Caki2 (cell line): Measurements from ENCODE around the gene SPINT2. TPM values are rescaled to one million over a fixed set of nuclear protein-coding genes. Genes with fewer than 3 reads are reported as not detected.
A peak's percentile ranks its signal among the peaks of the same experiment; 100 is the strongest.
"Not testable (repeated sequence)": the region's sequence is repeated elsewhere in the genome, so short reads cannot be mapped to it uniquely, and the experiment has no call there.

Experiments used
- DNase-seq: peaks from one replicate; pipeline ENCODE4 v3.0.0-alpha.2; 2015; ENCODE audit warnings: low read depth
- in situ Hi-C: cut with HindIII; loops from 2 replicates; pipeline ENCODE4 v1.10.0; 2016; ENCODE audit warnings: low sequenced_read_pairs, low pct_unique_long_range_greater_than_20kb, mixed read lengths
- total RNA-seq: library from RNA; depleted of rRNA; stranded (reverse); fragments of >200 nt; shearing (Covaris generic); gene quantifications from 2 replicates; pipeline ENCODE4 v1.2.3, GENCODE V29; 2014; ENCODE audit warnings: low replicate concordance; rRNA removed

Gene SPINT2
- total RNA-seq, result 1,423 and 1,713 TPM in 2 replicates

DNA sequence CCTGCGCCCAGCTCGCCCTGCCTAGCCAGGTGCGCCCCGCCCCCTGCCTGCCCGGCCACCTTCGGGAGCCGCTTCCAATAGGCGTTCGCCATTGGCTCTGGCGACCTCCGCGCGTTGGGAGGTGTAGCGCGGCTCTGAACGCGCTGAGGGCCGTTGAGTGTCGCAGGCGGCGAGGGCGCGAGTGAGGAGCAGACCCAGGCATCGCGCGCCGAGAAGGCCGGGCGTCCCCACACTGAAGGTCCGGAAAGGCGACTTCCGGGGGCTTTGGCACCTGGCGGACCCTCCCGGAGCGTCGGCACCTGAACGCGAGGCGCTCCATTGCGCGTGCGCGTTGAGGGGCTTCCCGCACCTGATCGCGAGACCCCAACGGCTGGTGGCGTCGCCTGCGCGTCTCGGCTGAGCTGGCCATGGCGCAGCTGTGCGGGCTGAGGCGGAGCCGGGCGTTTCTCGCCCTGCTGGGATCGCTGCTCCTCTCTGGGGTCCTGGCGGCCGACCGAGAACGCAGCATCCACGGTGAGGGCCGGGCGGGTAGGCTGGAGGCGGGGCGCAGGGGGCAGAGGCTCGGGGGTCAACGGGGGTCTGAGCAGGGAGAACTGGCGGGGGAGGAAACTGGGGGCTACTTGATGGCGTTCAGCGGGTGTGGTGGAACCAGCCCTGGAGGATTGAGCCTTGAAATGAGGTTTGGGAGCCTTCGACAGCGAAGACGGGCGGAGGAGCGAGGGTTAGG, at the start of gene SPINT2:
Gene SPINT2 (plus strand): TSS at position 88 of the 727 bp plus-strand sequence. CDS start 320 bp downstream, at position 408.
- in situ Hi-C loops, result loop anchor here (5.0 kb wide), 1 partner anchor 53 kb away; the partner anchor contains the start of genes KCNK6 and YIF1B

DNA sequence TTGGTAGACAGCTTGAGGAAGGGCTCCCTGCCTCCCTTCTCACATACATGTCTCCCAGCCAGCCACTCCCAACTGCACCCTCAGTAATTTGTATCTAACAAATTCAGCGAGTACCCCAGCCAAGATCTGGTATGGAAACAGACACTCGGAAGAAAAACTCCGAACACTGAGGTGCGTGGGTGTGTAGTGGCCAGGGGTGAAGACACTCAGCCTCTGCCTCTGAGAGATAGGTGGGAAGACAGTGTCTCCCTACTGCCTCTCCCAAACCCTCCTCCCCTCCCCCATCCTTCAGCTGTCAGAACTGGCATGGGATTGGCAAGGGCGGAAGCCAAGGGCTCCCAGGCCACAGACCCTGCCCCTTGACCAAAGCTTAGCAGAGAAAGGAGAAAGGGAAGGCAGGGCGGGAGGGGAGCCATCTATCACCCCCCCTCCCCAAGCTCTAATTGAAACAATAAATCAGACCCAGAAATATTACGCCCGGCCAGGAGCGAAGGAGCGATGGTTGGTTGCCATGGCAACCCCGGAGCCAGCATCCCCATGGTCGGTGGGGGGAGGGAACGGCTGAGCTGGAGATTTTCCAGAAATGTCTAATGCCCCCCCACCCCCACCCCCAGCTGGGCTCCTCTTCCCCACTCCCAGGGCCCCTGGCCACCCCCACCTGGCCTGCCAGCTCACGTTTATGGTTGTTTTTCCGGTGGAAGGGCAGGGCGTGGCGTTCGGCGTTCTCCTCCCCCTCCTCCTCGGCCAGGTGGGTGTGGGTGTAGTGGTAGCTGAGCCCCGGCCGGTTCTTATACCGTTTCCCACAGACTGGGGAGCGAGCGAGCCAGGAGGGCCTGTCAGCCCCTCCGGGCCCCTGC, 47.4 kb upstream of the SPINT2 start:
- in situ Hi-C loops, result no loop called here
- no peak for DNase-seq

More for the DNA sequence above, at the start of gene SPINT2:
- DNase-seq, result no peak

- in situ Hi-C loops, result no loop called here
Observed at GRCh38 chr19:38218204-38218603, 46.2 kb upstream of the SPINT2 start.

DNA sequence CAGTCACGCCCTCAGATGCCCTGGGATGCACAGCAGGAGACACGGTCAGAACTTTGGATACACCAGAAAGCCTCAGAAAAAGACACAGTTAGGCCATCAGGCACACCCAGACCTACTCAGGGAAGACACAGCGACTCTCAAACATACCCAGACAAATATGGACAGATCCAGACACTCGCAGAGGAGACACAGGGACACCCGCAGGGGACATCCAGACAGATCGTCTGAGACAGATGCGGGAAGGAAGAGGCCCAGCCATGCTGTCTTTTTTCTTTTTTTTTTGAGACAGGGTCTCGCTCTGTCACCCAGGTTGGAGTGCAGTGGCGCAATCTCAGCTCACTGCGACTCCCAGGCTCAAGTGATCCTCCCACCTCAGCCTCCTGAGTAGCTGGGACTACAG, 45.2 kb upstream of the SPINT2 start:
- no peak for DNase-seq
- in situ Hi-C loops, result no loop called here

More at GRCh38 chr19:38218204-38218603, 46.2 kb upstream of the SPINT2 start:
- DNase-seq, result no peak

DNA sequence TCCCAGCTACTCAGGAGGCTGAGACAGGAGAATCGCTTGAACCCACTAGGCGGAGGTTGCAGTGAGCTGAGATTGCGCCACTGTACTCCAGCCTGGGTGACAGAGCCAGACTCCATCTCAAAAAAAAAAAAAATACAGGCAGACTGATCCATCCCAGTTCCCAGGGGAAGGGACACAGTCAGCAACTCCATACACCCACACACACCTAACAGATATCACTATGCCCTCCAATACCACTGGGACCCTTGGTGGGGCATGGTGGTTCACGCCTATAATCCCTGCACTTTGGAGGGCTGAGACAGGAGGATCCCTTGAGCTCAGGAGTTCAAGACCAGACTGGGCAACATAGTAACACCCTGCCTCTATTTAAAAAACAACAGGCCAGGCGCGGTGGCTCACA, 43.0 kb upstream of the SPINT2 start:
- DNase-seq, result no peak
- in situ Hi-C loops, result no loop called here

DNA sequence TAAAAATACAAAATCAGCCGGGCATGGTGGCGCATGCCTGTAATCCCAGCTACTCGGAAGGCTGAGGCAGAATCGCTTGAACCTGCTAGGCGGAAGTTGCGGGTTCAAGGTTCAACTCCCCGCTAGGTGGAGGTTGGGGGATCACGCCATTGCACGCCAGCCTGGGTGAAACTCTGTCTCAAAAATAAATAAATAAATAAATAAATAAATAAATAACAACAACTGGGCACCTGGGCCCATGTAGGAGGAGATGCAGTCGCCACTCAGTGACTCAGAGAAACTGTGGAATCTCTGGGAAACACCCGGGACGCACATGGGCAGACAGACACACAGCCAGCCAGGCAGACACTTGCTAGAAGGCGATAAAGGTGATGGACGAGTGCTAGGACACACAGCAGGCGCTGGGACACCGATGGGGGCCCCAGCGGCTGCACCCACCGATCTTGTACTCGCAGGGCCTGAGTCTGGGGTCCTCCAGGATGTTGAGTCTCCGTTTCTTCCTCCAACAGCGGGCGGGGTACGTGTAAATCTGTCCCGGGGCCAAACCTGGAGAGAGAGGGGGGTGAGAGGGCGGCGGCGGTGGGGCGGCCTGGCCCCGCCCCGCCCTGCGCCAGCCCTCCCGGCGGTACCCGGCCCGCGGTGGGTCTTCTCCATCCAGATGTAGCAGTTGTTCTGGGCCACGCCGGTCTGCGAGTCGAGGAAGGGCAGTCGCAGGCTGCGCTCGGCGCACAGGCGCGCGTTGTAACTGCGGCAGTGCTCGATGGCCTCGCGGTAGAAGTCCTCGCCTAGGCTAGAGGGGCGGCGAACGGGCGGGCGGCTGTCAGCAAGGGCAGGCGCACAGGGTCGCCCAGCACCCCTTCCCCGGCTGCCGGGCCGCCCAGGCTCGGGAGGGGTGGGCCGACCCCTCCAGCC, 42.2 kb upstream of the SPINT2 start:
- in situ Hi-C loops, result no loop called here
- DNase-seq, result no peak

DNA sequence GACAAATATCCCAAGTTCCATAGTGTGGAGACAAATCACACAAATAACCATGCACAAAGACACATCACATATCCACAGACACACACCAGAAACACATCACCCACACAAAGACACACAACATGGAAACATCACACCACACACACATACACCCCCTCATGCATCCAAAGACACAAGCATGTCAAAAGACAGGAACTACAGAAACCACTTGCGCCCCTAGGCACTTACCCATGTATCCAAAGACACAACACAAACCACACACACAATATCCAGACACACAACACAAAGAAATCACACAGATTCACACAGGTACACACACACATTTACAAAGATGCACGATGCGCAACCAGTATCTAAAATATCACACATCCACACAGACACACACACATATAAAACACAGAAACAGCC, 41.3 kb upstream of the SPINT2 start:
- no peak for DNase-seq
- in situ Hi-C loops, result no loop called here

DNA sequence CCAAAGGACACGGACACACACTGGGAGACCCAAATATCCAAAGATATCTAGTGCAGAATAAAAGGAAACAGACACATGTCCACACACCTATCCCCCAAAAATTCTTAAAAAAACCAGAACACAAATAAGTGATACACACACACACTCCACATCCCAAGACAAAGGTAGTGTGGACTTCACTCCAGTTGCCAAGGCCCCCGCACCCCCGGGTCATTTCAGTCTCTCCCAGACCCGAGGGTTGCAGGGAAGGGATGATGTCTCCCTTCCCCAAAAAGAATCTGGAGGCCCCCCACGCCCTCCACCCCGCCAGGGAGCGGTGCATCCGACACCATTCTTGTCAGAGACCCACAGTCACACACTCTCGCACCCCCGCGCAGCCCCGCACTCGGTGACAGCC, 40.8 kb upstream of the SPINT2 start:
- in situ Hi-C loops, result no loop called here
- no peak for DNase-seq

GRCh38 chr19:38224014-38224862, 40.1 kb upstream of the SPINT2 start, which contains the start of gene DPF1:
TSS of gene DPF1 (minus strand) at chr19:38224222. CDS start at chr19:38224142, 80 bp downstream.
- DNase-seq, result peak; percentile 87
- in situ Hi-C loops, result no loop called here

DNA sequence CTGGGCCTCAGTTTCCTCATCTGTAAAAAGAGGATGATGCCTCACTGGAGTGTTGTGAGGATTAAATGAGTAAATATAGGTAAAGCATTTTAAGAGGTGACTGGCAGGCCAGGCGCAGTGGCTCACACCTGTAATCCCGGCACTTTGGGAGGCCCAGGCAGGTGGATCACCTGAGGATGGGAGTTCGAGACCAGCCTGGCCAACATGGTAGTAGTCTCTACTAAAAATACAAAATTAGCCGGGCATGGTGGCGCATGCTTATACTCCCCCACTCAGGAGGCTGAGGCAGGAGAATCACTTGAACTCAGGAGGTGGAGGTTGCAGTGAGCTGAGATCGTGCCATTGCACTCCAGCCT, 39.5 kb upstream of the SPINT2 start:
- DNase-seq, in situ Hi-C loops: not testable (repeated sequence)

- in situ Hi-C loops, result no loop called here
- no peak for DNase-seq
Observed at GRCh38 chr19:38227287-38228004, 36.9 kb upstream of the SPINT2 start.

DNA sequence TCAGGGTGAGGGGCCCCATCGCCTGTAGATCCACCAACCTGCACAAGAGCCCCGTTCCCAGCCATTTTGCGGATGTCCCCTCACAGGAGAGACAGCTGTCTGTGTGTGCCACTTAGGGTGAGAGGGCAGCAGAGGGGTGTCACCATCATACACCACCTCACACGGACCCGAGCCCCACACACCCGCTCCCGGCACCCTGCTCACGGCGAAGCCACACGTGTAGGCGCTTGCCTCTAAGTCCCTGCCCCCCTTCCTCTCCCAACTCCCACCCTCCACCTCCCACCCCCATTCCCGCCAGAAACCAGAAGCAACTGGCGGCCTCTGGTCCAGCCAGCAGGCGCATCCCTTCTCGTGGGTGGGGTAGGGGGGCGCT, 36.4 kb upstream of the SPINT2 start:
- DNase-seq, result no peak
- in situ Hi-C loops, result no loop called here

DNA sequence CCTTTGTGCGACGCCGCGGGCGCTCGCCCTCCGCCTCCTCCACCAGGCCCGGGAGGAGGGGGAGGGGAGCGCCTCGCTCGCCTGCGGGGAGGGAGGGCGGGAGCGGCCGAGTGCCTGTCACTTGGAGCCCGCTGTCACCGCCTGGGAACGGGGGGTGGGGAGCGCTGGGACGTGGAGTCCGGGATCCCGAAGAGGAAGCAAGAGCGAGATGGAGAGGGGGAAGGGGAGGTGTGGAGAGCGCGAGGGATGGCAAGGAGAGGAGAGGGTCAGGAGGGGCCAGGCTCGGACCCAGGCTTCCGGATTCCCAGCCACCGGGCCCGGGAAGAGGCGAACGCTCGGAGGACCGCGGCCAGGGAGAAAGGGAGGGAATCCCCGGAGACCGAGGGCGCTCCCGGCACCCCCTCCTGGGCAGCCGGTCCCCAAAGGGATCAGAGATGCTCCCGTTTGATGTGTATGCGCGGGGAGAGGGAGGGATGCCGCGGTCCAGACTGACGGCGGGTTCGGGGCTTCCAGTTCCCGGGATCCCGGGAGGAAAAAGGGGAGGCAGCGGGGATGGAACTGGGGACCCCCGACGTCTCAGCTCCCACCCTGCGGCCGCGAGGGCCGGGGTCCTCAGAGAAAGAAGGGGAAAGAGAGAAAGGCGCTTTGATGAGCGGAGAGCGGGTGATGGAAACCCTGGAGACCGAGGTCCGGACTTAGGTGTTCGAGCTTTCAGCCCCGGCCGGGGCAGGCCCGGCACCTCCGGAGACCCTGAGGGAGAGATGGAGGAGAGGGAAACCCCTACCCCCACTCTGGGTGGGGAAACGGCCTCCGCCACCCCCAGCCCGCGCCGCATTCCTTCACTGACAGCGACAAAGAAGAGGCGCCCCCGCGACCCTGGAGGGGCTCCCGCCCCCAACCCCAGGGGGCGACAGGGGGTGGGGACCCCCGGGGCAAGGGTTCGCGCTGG, 35.6 kb upstream of the SPINT2 start:
- DNase-seq, result no peak
- in situ Hi-C loops, result no loop called here

GRCh38 chr19:38229585-38230073, 34.7 kb upstream of the SPINT2 start:
- peak; percentile 93 for DNase-seq
- in situ Hi-C loops, result no loop called here

DNA sequence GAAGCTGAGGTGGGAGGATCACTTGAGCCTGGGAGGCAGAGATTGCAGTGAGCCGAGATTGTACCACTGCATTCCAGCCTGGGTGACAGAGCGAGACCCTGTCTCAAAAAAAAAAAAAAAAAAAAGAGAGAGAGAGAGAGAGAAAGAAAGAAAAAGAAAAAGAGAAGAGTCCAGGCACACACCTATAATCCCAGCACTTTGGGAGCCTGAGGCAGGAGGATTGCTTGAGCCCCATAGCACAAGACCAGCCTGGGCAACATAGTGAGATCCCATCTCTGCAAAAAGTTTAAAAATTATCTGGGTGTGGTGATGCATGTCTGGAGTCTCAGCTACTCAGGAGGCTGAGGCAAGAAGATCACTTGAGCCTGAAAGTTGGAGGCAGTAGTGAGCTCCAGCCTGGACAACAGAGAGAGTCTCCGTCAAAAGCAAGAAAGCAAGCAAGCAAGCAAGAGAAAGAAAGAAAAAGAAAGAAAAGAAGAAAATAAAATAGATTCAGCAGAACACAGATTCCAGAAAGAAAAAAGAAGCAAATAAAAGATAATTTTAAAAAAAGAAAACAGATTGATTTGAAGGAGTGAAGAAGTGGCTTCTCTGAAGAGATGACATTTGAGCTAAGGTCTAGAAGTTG, 33.8 kb upstream of the SPINT2 start:
- DNase-seq, in situ Hi-C loops: not testable (repeated sequence)
